Measurements from ENCODE around the gene THEM5.

Gene THEM5

GRCh38 chr1:151807131-151807530, 46.4 kb downstream of the THEM5 start:
- DNase-seq (ENCODE audit: low read depth), result no peak
- no peak overlapping the region for H3K4me3 ChIP-seq (ENCODE audit: low read depth, low read length)
- TF ChIP-seq CTCF (IDR thresholded peaks at IDR 0.05; ENCODE audit: low read depth, low read length) (no peak), MAX (IDR thresholded peaks at IDR 0.05; ENCODE audit: low read depth, low read length) (no peak), POLR2A (IDR thresholded peaks at IDR 0.05; ENCODE audit: extremely low read depth, insufficient read length) (no peak), MYC (IDR thresholded peaks at IDR 0.05; ENCODE audit: low read depth, low read length) (no peak)

- no peak for DNase-seq (ENCODE audit: low read depth)
- no peak overlapping the region for H3K4me3 ChIP-seq (ENCODE audit: low read depth, low read length)
- TF ChIP-seq MYC (IDR thresholded peaks at IDR 0.05; ENCODE audit: low read depth, low read length) (no peak), CTCF (IDR thresholded peaks at IDR 0.05; ENCODE audit: low read depth, low read length) (no peak), MAX (IDR thresholded peaks at IDR 0.05; ENCODE audit: low read depth, low read length) (no peak), POLR2A (IDR thresholded peaks at IDR 0.05; ENCODE audit: extremely low read depth, insufficient read length) (no peak)
Observed at GRCh38 chr1:151806170-151806569, 47.3 kb downstream of the THEM5 start.

GRCh38 chr1:151805066-151805820, 48.3 kb downstream of the THEM5 start, which contains the start of gene LINGO4:
TSS of gene LINGO4 (minus strand) at chr1:151805419. CDS start at chr1:151802704, 2,715 bp downstream.
- DNase-seq (ENCODE audit: low read depth), result no peak

GRCh38 chr1:151803915-151804314, 49.6 kb downstream of the THEM5 start:
- TF ChIP-seq POLR2A (IDR thresholded peaks at IDR 0.05; ENCODE audit: extremely low read depth, insufficient read length) (no peak), MAX (IDR thresholded peaks at IDR 0.05; ENCODE audit: low read depth, low read length) (no peak), MYC (IDR thresholded peaks at IDR 0.05; ENCODE audit: low read depth, low read length) (no peak), CTCF (IDR thresholded peaks at IDR 0.05; ENCODE audit: low read depth, low read length) (no peak)

More at GRCh38 chr1:151805066-151805820, 48.3 kb downstream of the THEM5 start, which contains the start of gene LINGO4:
- no peak within 1 kb of the TSS for H3K4me3 ChIP-seq (ENCODE audit: low read depth, low read length)
- TF ChIP-seq MAX (IDR thresholded peaks at IDR 0.05; ENCODE audit: low read depth, low read length), result no peak
- no peak for TF ChIP-seq POLR2A (IDR thresholded peaks at IDR 0.05; ENCODE audit: extremely low read depth, insufficient read length)

GRCh38 chr1:151803164-151803563, 50.3 kb downstream of the THEM5 start:
- H3K4me3 ChIP-seq (ENCODE audit: low read depth, low read length), result no peak overlapping the region
- no peak for DNase-seq (ENCODE audit: low read depth)
- TF ChIP-seq MAX (IDR thresholded peaks at IDR 0.05; ENCODE audit: low read depth, low read length), result no peak
- no peak for TF ChIP-seq MYC (IDR thresholded peaks at IDR 0.05; ENCODE audit: low read depth, low read length)
- TF ChIP-seq CTCF (IDR thresholded peaks at IDR 0.05; ENCODE audit: low read depth, low read length), result no peak
- no peak for TF ChIP-seq POLR2A (IDR thresholded peaks at IDR 0.05; ENCODE audit: extremely low read depth, insufficient read length)

More at GRCh38 chr1:151803915-151804314, 49.6 kb downstream of the THEM5 start:
- DNase-seq (ENCODE audit: low read depth), result no peak
- no peak overlapping the region for H3K4me3 ChIP-seq (ENCODE audit: low read depth, low read length)

GRCh38 chr1:151802372-151802771, 51.1 kb downstream of the THEM5 start:
- H3K4me3 ChIP-seq (ENCODE audit: low read depth, low read length), result no peak overlapping the region
- no peak for DNase-seq (ENCODE audit: low read depth)
- no peak for TF ChIP-seq MYC (IDR thresholded peaks at IDR 0.05; ENCODE audit: low read depth, low read length)
- no peak for TF ChIP-seq CTCF (IDR thresholded peaks at IDR 0.05; ENCODE audit: low read depth, low read length)
- no peak for TF ChIP-seq POLR2A (IDR thresholded peaks at IDR 0.05; ENCODE audit: extremely low read depth, insufficient read length)
- no peak for TF ChIP-seq MAX (IDR thresholded peaks at IDR 0.05; ENCODE audit: low read depth, low read length)
